ENCODE data around the gene LTBP4. TPM values are rescaled to one million over a fixed set of nuclear protein-coding genes. Genes with fewer than 3 reads are reported as not detected.

The LTBP4 gene
- total RNA-seq, 6 experiments from 2014 or later = 19.3 to 40.8 (median 34.4) TPM

DNA sequence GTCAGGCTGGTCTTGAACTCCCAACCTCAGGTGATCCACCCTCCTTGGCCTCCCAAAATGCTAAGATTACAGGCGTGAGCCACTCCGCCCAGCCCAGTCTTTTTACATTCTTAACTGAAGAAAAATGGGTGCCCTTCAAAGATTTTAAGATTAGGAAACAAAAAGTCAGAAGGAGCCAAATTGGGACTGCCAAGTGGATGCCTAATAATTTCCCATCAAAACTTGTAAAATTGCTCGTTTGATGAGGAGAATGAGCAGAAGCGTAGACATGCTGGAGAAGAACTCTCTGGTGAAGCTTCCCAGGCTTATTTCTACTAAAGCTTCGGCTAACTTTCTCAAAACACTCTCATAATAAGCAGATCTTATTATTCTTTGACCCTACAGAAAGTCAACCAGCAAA, 57.9 kb downstream of the LTBP4 start:
- WGBS (ENCODE audit: insufficient coverage, low coverage, low lambda C conversion rate, missing lambda C conversion rate) = 82% methylated on average over 4 of the region's 5 CpGs
- ATAC-seq (no peak), DNase-seq (no peak)
- Histone ChIP-seq H3K36me3 (no peaks in the 10 kb centered on the region), H3K9me3 (no peaks in the 10 kb centered on the region), H3K4me3 (no peak overlapping the region), H3K27me3 (no peaks in the 10 kb centered on the region), H3K4me1 (peaks cover 0 to 4% (median 1%) of the 10 kb centered on the region in 4 donors), H3K27ac (no peak overlapping the region)
- intact Hi-C loops (cut with DNase I) = no loop called here
- TF ChIP-seq, protein P1, sequence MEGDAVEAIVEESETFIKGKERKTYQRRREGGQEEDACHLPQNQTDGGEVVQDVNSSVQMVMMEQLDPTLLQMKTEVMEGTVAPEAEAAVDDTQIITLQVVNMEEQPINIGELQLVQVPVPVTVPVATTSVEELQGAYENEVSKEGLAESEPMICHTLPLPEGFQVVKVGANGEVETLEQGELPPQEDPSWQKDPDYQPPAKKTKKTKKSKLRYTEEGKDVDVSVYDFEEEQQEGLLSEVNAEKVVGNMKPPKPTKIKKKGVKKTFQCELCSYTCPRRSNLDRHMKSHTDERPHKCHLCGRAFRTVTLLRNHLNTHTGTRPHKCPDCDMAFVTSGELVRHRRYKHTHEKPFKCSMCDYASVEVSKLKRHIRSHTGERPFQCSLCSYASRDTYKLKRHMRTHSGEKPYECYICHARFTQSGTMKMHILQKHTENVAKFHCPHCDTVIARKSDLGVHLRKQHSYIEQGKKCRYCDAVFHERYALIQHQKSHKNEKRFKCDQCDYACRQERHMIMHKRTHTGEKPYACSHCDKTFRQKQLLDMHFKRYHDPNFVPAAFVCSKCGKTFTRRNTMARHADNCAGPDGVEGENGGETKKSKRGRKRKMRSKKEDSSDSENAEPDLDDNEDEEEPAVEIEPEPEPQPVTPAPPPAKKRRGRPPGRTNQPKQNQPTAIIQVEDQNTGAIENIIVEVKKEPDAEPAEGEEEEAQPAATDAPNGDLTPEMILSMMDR (IDR thresholded peaks at IDR 0.05) = no peak
- no peak for TF ChIP-seq POLR2A (IDR thresholded peaks at IDR 0.05)

DNA sequence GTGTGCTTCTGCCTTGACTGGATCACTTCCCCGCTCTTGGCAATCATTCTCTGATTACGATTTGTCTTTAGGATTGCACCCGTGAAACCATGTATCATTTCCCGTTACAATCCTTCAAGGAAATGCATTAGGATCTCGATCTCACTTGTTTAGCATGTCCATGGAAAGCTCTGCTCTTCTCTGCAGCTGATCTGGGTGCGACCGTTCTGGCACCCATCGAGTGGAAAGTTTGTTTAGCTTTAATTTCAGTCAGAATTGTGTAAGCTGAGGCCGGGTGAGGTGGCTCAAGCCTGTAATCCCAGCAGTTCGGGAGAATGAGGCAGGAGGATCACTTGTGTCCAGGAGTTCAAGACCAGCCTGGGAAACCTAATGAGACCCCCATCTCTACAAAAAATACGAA, 58.4 kb downstream of the LTBP4 start:
- no peak for ATAC-seq
- Histone ChIP-seq H3K4me3 (no peak overlapping the region), H3K27ac (no peak overlapping the region), H3K9me3 (no peaks in the 10 kb centered on the region), H3K27me3 (no peaks in the 10 kb centered on the region), H3K4me1 (peaks cover 0 to 4% (median 1%) of the 10 kb centered on the region in 4 donors), H3K36me3 (no peaks in the 10 kb centered on the region)
- intact Hi-C loops (cut with DNase I) = no loop called here
- TF ChIP-seq, protein P1 (IDR thresholded peaks at IDR 0.05) = no peak
- no peak for TF ChIP-seq POLR2A (IDR thresholded peaks at IDR 0.05)
- 41% methylated on average over 10 of the region's 11 CpGs for WGBS (ENCODE audit: insufficient coverage, low coverage, low lambda C conversion rate, missing lambda C conversion rate)
- DNase-seq = no peak

DNA sequence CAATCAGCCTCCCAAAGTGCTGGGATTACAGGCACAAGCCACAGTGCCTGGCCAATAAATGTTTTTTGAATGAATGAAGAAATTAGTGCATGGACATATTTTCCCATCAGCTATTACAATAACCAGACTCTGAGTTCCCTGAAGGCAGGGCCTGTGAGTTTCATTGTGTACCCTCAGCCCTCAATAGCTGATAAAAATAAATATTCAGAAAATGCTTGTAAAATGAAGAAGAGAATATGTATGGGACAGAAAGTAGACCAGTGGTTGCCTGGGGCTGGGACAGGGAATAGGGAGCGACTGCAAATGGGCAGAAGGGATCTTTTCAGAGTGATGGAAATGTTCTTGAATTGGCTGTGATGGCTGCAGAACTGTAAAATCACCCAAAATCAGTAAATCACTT, 60.4 kb downstream of the LTBP4 start:
- Histone ChIP-seq H3K9me3 (no peaks in the 10 kb centered on the region), H3K4me3 (no peak overlapping the region), H3K27me3 (no peaks in the 10 kb centered on the region), H3K36me3 (no peaks in the 10 kb centered on the region), H3K27ac (no peak overlapping the region), H3K4me1 (peaks cover 0 to 4% (median 1%) of the 10 kb centered on the region in 4 donors)
- intact Hi-C loops (cut with DNase I) = loop anchor here in 1 of 2 donors (10.0 kb wide), 2 partner anchors 143 to 483 kb away; no protein-coding TSS in a partner anchor
- DNase-seq = no peak
- ATAC-seq = no peak
- 83% methylated on average over 1 of the region's 1 CpG for WGBS (ENCODE audit: insufficient coverage, low coverage, low lambda C conversion rate, missing lambda C conversion rate)
- no peak for TF ChIP-seq POLR2A (IDR thresholded peaks at IDR 0.05)
- TF ChIP-seq, protein P1 (IDR thresholded peaks at IDR 0.05) = no peak

DNA sequence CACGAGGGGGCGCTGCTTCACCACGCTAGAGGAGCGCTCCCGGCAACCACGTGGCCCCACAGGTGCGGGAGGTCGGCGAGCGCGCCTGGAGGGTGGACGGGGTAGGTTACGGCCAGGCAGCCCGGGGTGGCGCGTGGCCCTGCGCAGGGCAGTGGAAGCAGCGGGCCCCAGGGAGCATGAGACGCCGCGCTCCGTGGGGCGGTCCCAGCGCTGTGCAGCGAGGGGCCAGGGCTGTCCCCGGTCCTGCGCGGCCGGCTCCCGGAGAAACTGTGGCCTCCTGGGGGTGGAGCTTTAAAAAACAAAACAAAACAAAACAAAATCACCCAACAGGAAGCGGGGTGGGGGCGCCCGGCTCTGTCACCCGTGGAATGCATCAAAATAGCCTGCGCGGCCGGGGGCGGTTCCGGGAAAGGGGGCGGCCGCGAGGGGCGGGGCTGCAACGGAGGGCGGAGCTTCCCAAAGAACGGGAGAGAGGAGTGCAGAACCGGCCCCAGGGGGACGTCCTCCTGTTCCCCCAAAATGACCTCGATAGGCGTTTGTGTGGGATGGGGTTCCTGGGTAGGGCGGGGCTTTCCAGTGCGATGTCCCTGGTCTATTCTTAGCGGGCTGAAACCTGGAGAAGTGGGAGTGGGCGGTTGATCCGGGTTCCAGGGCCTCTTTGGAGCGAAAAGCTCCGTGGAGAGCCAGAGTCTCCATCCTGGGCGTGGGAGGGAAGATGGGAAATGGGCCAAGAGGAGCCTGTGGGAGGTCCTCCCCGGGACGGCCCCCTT, 61.9 kb downstream of the LTBP4 start:
- Histone ChIP-seq H3K4me3 (peak overlapping the region; percentile 60 to 81 (median 81)), H3K27me3 (no peaks in the 10 kb centered on the region), H3K4me1 (peaks cover 0 to 4% (median 1%) of the 10 kb centered on the region in 4 donors), H3K9me3 (no peaks in the 10 kb centered on the region), H3K36me3 (peaks cover 0 to 2% (median 0%) of the 10 kb centered on the region in 4 donors), H3K27ac (peak overlapping the region; percentile 35 to 64 (median 52))
- DNase-seq (peak; percentile 91 to 94 (median 91)), ATAC-seq (peak; percentile 85 to 96 (median 91))
- TF ChIP-seq POLR2A (IDR thresholded peaks at IDR 0.05) = peak; percentile 14
- TF ChIP-seq, protein P1 (IDR thresholded peaks at IDR 0.05) = peak; percentile 97 to 99 (median 98)
- intact Hi-C loops (cut with DNase I) = loop anchor here in 1 of 2 donors (10.0 kb wide), 2 partner anchors 142 to 482 kb away; no protein-coding TSS in a partner anchor
- under 1% methylated on average over 44 of the region's 60 CpGs for WGBS (ENCODE audit: insufficient coverage, low coverage, low lambda C conversion rate, missing lambda C conversion rate)
